Neural cell (in vitro differentiated cells): Measurements from ENCODE around the gene ZNF727.

Experiments
- CTCF ChIP-seq: fragments of 450-650 bp; IDR thresholded peaks from 2 replicates; pipeline ENCODE4 v1.5.1; 2014; ENCODE audit warnings: antibody characterized with exemption, mild to moderate bottlenecking, moderate library complexity; ENCODE audit not compliant: poor library complexity, severe bottlenecking
- EP300 ChIP-seq: fragments of 450-650 bp; conservative IDR thresholded peaks from 2 replicates; pipeline ENCODE4 v1.6.1; 2014; ENCODE audit warnings: antibody characterized with exemption, mild to moderate bottlenecking, moderate library complexity; ENCODE audit not compliant: poor library complexity, severe bottlenecking

- TF ChIP-seq EP300 (no peak), CTCF (no peak)
Measured at GRCh38 chr7:64087501-64087900, 42.3 kb downstream of the ZNF727 start.
